Hepatocyte (in vitro differentiated cells): ENCODE data around the gene ARHGAP22.

ENCODE experiments used
- EZH2 ChIP-seq: fragments of 200-600 bp; sonication (generic); IDR thresholded peaks from 2 replicates; pipeline ENCODE4 v1.6.1; 2016; ENCODE audit warnings: antibody characterized with exemption, mild to moderate bottlenecking, borderline replicate concordance
- EZH2phosphoT487 ChIP-seq: fragments of 200-600 bp; sonication (generic); IDR thresholded peaks from one replicate; pipeline ENCODE4 v1.6.1; 2018; ENCODE audit warnings: antibody characterized with exemption, mild to moderate bottlenecking, low read depth, moderate library complexity; ENCODE audit not compliant: unreplicated experiment, severe bottlenecking
- TF ChIP-seq, protein P1 (sequence below): fragments of 200-600 bp; sonication (generic); IDR thresholded peaks from 2 replicates; pipeline ENCODE4 v1.5.1; 2016; ENCODE audit warnings: antibody characterized with exemption, mild to moderate bottlenecking; ENCODE audit not compliant: poor library complexity

DNA sequence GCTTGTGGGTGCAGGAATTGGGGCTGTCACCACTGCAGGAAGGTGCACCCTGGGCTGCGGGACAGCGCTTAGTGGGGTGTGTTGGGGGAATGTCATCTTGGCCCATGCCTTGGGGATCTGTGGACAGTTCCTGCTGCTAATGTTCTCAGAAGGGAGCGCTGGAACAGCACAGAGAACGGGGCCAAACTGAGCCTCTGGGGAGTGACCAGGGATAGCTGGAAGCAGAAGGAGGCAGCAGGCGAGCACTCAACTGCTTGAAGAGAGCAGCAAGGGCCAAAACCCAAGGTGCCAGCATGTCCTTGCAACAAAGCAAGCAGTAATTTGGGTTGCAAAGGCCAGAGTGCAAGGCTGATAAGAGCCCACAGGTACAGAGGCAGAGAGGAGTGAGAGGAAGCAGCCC, 48.5 kb upstream of the ARHGAP22 start:
- no peak for TF ChIP-seq EZH2phosphoT487
- TF ChIP-seq, protein P1, sequence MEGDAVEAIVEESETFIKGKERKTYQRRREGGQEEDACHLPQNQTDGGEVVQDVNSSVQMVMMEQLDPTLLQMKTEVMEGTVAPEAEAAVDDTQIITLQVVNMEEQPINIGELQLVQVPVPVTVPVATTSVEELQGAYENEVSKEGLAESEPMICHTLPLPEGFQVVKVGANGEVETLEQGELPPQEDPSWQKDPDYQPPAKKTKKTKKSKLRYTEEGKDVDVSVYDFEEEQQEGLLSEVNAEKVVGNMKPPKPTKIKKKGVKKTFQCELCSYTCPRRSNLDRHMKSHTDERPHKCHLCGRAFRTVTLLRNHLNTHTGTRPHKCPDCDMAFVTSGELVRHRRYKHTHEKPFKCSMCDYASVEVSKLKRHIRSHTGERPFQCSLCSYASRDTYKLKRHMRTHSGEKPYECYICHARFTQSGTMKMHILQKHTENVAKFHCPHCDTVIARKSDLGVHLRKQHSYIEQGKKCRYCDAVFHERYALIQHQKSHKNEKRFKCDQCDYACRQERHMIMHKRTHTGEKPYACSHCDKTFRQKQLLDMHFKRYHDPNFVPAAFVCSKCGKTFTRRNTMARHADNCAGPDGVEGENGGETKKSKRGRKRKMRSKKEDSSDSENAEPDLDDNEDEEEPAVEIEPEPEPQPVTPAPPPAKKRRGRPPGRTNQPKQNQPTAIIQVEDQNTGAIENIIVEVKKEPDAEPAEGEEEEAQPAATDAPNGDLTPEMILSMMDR, result no peak
- TF ChIP-seq EZH2, result no peak
